Measurements from ENCODE around the gene UMPS. TPM values are rescaled to one million over a fixed set of nuclear protein-coding genes. Genes with fewer than 3 reads are reported as not detected.

Gene UMPS
- total RNA-seq, 4 donors from 2014 or later: 15.6 to 28.4 (median 23.0) TPM

- no peaks in the 10 kb centered on the region for H3K9me3 ChIP-seq
- TF ChIP-seq CTCF (IDR thresholded peaks at IDR 0.05): no peak
- TF ChIP-seq POLR2A (IDR thresholded peaks at IDR 0.05): no peak
- peaks cover 0 to 11% (median 0%) of the 10 kb centered on the region in 3 donors for H3K36me3 ChIP-seq
- H3K27ac ChIP-seq: no peak overlapping the region
- peaks cover 0 to 12% (median 0%) of the 10 kb centered on the region in 4 donors for H3K4me1 ChIP-seq
- DNase-seq: peak in 1 of 3 donors; percentile 13
- no peak overlapping the region for H3K4me3 ChIP-seq
- H3K27me3 ChIP-seq: no peaks in the 10 kb centered on the region
Measured at GRCh38 chr3:124797426-124797945, 67.2 kb downstream of the UMPS start.

Small RNA genes lying within 50 kb of the gene (small RNA-seq; reads per million reads assigned to genes)
- gene MIR544B: 0 reads per million in 2 donors

Other genes with a start within 250 kb of the UMPS start
- gene ITGB5, start 156.9 kb downstream of the UMPS start, total RNA-seq: 100 to 1,000 TPM in 3 of 4 donors, 10 to 100 TPM in 1; 79.5 to 143 (median 132) TPM
- gene MUC13, start 204.3 kb downstream of the UMPS start, total RNA-seq: 100 to 1,000 TPM in 3 of 4 donors, 10 to 100 TPM in 1; 14.0 to 612 (median 512) TPM

Measured in Peyer's patch (tissue), 4 donors.